ENCODE results near the gene DHRS11. TPM values are rescaled to one million over a fixed set of nuclear protein-coding genes. Genes with fewer than 3 reads are reported as not detected.

The DHRS11 gene
- polyA plus RNA-seq, 1 of the 3 experiments (the other 2 are of a cell fraction) = 31.6 TPM

- Histone ChIP-seq H3K4me1 (ENCODE audit: control insufficient read depth in 1 of 2, insufficient read depth in 2 of 2, low read depth in 1 of 2, low read length in 1 of 2) (peaks cover 0 to 9% of the 10 kb centered on the region in 2 experiments; a peak in 1 of 4 replicates), H3K27me3 (ENCODE audit: insufficient read depth) (no peaks in the 10 kb centered on the region), H3K9me3 (no peaks in the 10 kb centered on the region), H3K27ac (ENCODE audit: low read depth in 2 of 2, low read length in 1 of 2) (no peak overlapping the region), H2AFZ (ENCODE audit: low read depth) (no peak overlapping the region), H3K4me3 (ENCODE audit: low read depth in 2 of 2, low read length in 1 of 2) (no peak overlapping the region), H3K36me3 (replicated peaks in 1 of 2; ENCODE audit: control insufficient read depth in 1 of 2, insufficient read depth in 2 of 2, low read length in 1 of 2) (peaks cover 18 to 27% of the 10 kb centered on the region in 2 experiments), H3K4me2 (no peak overlapping the region), H3K9ac (no peak overlapping the region), H4K20me1 (ENCODE audit: insufficient read depth) (peaks cover 19% of the 10 kb centered on the region), H3K9me2 (no peaks in the 10 kb centered on the region), H3F3A (replicated peaks; ENCODE audit: insufficient read depth) (peaks cover 24% of the 10 kb centered on the region), H3K79me2 (ENCODE audit: insufficient read depth) (peaks cover 59% of the 10 kb centered on the region)
- no peak for DNase-seq
- ChIA-PET POLR2A (interaction anchor here (4.8 kb wide), 1 partner anchor 8 kb away, joined by 37 read pairs; the partner anchor contains the start of genes MYO19 and PIGW), CTCF (interaction anchor here (2.9 kb wide), 1 partner anchor 8 kb away, joined by 13 read pairs; the partner anchor contains the start of genes MYO19 and PIGW)
- 96% methylated on average over 15 of the region's 15 CpGs for WGBS (ENCODE audit: low lambda C conversion rate)
- no peak for TF ChIP-seq ZBTB33 (IDR thresholded peaks at IDR 0.05; ENCODE audit: borderline replicate concordance, low read depth)
- no peak for TF ChIP-seq TEAD4 (IDR thresholded peaks at IDR 0.05; ENCODE audit: borderline replicate concordance, insufficient read depth)
- no peak for TF ChIP-seq GABPA (IDR thresholded peaks at IDR 0.05; ENCODE audit: low read depth)
- TF ChIP-seq TCF12 (IDR thresholded peaks at IDR 0.05) = no peak
- TF ChIP-seq, protein P1, sequence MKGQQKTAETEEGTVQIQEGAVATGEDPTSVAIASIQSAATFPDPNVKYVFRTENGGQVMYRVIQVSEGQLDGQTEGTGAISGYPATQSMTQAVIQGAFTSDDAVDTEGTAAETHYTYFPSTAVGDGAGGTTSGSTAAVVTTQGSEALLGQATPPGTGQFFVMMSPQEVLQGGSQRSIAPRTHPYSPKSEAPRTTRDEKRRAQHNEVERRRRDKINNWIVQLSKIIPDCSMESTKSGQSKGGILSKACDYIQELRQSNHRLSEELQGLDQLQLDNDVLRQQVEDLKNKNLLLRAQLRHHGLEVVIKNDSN (IDR thresholded peaks at IDR 0.05; ENCODE audit: borderline replicate concordance, low read depth) = no peak
- no peak for TF ChIP-seq MAX (IDR thresholded peaks at IDR 0.05; ENCODE audit: low read depth)
- no peak for TF ChIP-seq SIN3A (IDR thresholded peaks at IDR 0.05; ENCODE audit: borderline replicate concordance, low read depth, low read length)
- no peak for TF ChIP-seq FOXM1 (IDR thresholded peaks at IDR 0.05; ENCODE audit: low read depth)
- no peak for TF ChIP-seq TAF1 (IDR thresholded peaks at IDR 0.05; ENCODE audit: borderline replicate concordance, low read depth, low read length)
- TF ChIP-seq YY1 (IDR thresholded peaks at IDR 0.05; ENCODE audit: low read depth) = no peak
- TF ChIP-seq CHD2 (IDR thresholded peaks at IDR 0.05; ENCODE audit: low read length, partially characterized antibody) = no peak
- no peak for TF ChIP-seq RXRA (IDR thresholded peaks at IDR 0.05; ENCODE audit: borderline replicate concordance, low read depth)
- no peak for TF ChIP-seq REST (IDR thresholded peaks at IDR 0.05; ENCODE audit: low read depth, low read length)
Measured at GRCh38 chr17:36542755-36543154, 48.9 kb upstream of the DHRS11 start.
